HG02970 (cell line): ENCODE measurements around the gene ABCB6.

Source experiments
- ATAC-seq: cut with Tn5 transposase; IDR thresholded peaks from one replicate; pipeline ENCODE4 v1.9.1; 2021; ENCODE audit warnings: mild to moderate bottlenecking, moderate library complexity, moderate number of reproducible peaks; ENCODE audit not compliant: unreplicated experiment, low FRiP score

Gene ABCB6

GRCh38 chr2:219246559-219246958, 27.8 kb upstream of the ABCB6 start:
- ATAC-seq: no peak

DNA sequence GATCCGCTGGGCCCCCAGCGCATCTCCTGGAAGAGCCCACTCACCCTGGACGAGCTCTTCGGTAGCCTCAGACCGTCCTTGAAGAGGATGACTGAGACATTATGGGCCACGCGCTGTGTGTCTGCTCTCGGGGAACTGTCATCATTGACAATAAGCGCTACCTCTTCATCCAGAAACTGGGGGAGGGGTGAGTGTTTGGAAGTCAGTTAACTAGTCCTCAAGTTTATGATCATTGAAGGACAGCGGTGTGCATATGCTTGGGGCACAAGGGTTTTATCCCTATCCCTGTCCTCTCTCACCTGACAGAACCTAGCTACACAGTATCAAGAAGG, 27.1 kb upstream of the ABCB6 start:
- no peak for ATAC-seq

- ATAC-seq: peak; percentile 63
Measured at GRCh38 chr2:219245148-219245898, 26.6 kb upstream of the ABCB6 start, which contains the start of the genes GLB1L and STK16. Gene GLB1L, minus strand, starts transcription at chr2:219245444. Its CDS starts 1,871 bp downstream, at chr2:219243573. Gene STK16, plus strand, starts transcription at chr2:219245479. Its CDS starts 521 bp downstream, at chr2:219246000.

DNA sequence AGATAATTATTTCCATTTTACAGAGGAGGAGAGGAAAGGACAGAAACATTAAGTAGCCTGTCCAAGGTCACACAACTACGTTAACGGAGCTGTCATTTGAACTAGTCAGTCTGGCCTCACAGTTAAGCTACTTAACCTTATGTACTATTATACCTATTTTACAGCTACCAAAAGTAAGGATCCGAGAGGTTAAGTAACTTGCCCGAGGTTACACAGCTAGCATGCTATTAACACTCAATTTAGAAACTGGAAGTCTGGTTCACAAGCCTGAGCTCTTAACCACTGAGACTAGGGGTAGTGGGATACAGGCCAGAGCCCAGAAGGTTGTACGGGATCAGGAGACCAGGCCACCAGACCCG, 26.0 kb upstream of the ABCB6 start:
- ATAC-seq: no peak

DNA sequence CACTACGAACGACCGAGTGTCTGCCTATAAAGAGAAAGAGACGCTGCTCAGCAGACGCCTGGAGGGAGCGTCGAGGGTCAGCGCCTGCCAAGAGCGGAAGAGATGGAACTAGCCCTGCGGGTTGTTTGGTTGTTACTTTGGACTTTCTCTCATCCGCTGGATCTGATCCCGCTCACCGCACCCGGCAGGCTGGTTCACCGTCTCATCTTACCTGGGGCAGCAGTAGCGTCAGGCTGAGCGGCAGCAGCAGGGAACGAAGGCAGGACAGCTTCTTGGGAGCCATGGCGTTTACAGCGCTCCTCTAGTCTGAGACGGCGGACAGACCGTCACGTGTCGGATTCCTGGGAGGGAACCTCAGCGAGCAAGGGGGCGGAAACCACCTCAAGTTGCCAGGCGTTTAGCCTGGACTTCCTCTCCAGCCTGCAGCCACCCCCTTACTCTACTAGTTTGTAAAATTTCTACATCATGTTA, 24.6 kb upstream of the ABCB6 start:
- no peak for ATAC-seq

DNA sequence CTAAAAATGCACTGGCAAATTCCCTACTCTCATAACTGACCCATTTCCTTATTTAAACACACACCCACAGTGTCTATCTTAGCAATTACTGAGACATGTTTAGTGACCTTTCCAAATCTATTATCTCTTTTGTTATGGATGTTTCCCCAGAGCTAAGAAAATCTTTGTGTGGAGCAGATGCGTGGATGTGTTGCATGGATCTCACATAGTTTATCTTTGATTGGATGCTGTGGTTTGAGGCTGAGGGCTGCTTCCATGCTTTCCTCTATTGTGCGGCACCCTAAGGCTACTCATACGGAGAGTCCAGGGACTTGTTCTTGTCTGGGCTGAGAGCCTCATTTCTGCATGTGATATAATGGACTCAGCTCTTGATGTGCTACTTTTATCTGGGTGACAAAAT, 15.6 kb upstream of the ABCB6 start:
- no peak for ATAC-seq

- ATAC-seq: no peak
Measured at GRCh38 chr2:219230059-219230540, 11.3 kb upstream of the ABCB6 start.

GRCh38 chr2:219229305-219230058, 10.7 kb upstream of the ABCB6 start, which contains the start of the genes ANKZF1 and ATG9A:
Gene ANKZF1, plus strand, starts transcription at chr2:219229806. Its CDS starts 452 bp downstream, at chr2:219230258.
Gene ATG9A, minus strand, starts transcription at chr2:219229636. Its CDS starts 1,612 bp downstream, at chr2:219228024.
- ATAC-seq: peak; percentile 95

GRCh38 chr2:219228911-219229304, 10.2 kb upstream of the ABCB6 start:
- ATAC-seq: no peak

GRCh38 chr2:219228041-219228910, 9.5 kb upstream of the ABCB6 start:
- ATAC-seq: no peak

GRCh38 chr2:219225350-219225749, 6.6 kb upstream of the ABCB6 start:
- no peak for ATAC-seq

DNA sequence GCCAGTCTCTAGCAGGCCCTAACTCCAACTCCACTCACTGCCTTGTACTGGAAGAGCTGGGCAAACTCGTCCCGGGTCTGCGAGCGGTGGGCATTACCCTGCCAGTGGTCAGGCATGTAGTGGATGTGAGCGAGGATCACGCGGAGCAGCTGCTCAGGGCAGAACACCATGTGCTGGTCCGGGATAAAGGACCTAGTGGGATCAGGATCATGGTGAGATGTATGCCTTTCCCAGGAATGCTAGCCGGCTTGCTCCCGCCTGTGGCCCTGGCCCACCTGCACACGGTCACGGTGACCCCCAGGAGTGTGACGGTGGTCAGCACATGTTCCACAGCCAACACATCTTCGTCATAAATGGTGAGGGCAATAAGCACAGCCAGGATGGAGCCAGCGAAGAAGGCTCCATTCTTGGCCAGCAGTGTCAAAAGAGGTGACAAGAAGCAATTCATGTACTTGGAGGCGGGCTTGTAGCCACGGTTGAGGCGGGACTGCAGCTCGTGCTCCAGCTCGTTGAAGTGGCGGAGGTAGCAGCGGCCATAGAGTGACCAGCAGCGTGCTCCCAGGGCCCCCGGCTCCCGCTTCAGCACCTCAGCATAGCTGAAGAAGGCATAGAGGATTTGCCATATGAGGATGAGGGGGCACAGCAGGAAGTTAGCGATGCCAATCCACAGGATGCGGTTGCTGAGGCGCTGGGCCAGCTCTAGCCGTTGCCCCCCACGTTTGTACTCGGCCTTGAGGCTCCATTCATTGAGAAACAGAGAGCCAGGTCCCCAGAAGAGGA, 5.3 kb upstream of the ABCB6 start:
- no peak for ATAC-seq

DNA sequence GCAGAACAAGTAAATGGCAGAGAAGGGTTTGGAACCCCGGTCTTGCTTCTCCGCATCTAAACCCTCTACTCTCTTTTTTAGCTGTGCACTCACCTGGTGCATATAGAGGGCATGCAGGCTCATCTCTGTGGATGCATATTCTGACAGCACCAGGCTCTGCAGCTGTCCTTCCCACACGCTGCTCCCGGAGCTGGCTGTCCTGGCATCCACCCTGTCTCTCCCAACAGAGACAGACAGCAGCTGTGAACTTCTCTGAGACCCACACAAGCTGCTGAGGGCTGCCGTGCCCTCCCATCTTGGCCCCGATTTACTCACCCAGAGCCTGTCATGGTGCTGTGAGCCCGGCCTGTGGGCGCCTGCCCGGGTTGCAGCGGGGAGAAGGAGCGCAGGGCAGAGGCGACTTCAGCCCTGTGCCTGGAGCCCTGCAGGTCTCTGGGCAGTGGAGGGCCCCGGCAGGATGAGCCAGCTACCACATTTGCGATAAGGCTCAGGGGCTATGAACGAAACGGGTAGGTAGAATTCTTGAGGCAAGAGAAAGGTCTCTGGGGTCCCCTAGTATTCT, 3.3 kb upstream of the ABCB6 start:
- ATAC-seq: no peak

DNA sequence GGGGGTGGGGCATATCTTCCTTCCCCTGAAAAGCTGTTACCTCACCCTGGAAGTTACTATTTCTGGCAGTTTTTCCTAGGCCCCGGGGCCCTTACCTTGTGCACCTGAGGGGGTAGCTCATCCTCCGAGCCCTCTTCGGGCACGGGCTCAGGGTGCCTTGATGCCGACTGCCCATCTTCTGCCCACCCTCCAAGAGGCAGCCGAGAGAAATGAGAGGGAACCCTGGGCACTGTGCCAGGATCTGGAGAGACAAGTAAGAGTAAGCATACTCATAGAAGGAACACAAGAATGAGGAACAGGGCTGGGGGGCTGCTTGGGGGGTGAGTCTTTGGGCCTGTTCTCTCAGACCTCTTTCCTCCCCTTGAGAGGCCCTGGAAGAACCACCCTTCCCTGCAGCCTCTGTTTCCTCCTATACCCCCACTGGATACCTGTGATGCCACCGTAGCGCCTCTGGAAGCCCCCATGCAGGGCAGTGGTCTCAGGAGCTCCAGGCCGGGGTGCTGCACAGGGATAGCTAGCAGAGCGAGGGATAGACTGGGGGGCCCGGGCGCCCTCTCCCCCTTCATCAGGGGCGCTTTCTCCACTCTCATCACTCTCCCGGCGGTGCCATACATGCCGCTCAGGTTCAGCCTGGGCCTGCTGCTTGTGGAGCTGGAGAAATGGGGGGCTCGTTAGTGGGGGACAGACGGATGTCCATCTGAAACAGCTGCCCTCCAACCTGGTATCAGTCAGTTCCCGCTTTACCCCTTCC, 2.1 kb upstream of the ABCB6 start:
- no peak for ATAC-seq

- no peak for ATAC-seq
Measured at GRCh38 chr2:219219784-219220532, 1.2 kb upstream of the ABCB6 start.

DNA sequence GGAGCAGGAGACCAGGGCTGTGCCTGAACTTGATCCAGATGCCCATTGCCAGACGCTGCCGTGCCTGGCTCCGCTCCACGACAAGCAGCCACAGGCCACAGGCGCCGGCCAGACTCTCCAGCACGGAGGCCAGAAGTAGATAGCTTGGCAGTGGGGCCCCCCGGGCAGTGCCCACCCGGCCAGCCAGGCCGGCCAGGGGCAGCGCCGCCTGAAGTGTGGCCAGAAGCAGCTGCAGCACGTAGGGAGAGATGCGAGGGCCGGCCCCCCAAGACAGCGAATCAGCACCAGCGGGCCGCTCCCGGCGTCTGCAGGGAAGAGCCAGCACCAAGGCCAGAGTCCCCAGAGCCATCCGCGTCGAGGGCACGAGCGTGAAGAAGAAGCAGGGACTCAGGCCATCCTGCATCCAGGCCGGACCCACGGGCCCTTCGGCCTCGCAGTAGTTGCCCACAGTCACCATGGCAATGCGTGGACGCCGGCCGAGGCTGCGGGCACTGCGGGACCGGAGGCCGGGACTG, 484 bp downstream of the ABCB6 start:
- peak; percentile 18 for ATAC-seq

GRCh38 chr2:219216535-219216915, 2.2 kb downstream of the ABCB6 start:
- no peak for ATAC-seq
